HG02840 (cell line): ENCODE data around the gene DDR2.
"Not testable (repeated sequence)": the region's sequence is repeated elsewhere in the genome, so short reads cannot be mapped to it uniquely, and the experiment has no call there.

Experiments used
- ATAC-seq: cut with Tn5 transposase; IDR thresholded peaks from one replicate; pipeline ENCODE4 v1.9.1; 2021; ENCODE audit warnings: mild to moderate bottlenecking, moderate library complexity, moderate number of reproducible peaks; ENCODE audit not compliant: unreplicated experiment, low FRiP score

The DDR2 gene

GRCh38 chr1:162632217-162632666, at the start of gene DDR2:
Gene DDR2, plus strand, starts transcription at chr1:162632464. Its CDS starts 86,600 bp downstream, at chr1:162719064.
- no peak for ATAC-seq

DNA sequence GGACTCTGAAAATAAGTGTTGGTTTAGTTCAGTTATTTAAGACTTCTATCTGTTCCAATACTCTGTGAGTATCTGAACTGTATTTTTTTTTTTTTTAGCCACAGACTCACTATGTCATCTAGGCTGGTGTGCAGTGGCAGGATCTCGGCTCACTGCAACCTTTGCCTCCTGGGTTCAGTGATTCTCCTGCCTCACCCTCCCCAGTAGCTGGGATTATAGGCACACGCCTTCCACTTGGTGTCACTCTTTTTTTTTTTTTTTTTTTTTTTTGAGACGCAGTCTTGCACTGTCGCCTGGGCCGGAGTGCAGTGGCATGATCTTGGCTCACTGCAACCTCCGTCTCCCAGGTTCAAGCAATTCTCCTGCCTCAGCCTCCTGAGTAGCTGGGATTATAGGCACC, 49.4 kb upstream of the DDR2 start:
- not testable (repeated sequence) for ATAC-seq

GRCh38 chr1:162585101-162585500, 47.2 kb upstream of the DDR2 start:
- ATAC-seq: not testable (repeated sequence)

- ATAC-seq: no peak
Measured at GRCh38 chr1:162587347-162587746, 44.9 kb upstream of the DDR2 start.

- ATAC-seq: no peak
Measured at GRCh38 chr1:162587761-162588260, 44.5 kb upstream of the DDR2 start.

GRCh38 chr1:162590101-162590500, 42.2 kb upstream of the DDR2 start:
- no peak for ATAC-seq

DNA sequence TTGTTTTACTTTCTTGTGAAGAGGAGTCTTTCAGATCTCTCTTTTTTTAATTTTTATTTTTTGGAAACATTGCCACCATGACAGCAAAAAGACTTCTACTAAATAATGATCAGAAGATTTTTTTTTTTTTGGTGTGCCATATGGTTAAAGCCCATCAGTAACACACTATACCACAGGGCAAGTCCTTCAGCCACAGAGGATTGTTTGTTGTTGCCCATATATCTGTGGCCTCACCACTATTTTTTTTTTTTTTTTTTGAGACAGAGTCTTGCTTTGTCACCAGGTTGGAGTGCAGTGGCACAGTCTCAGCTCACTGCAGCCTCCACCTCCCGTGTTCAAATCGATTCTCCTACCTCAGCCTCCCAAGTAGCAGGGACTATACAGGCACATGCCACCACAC, 41.6 kb upstream of the DDR2 start:
- no peak for ATAC-seq

- ATAC-seq: no peak
Measured at GRCh38 chr1:162596514-162597170, 35.6 kb upstream of the DDR2 start.

GRCh38 chr1:162599451-162599850, 32.8 kb upstream of the DDR2 start:
- no peak for ATAC-seq

- ATAC-seq: not testable (repeated sequence)
Measured at GRCh38 chr1:162603117-162603516, 29.1 kb upstream of the DDR2 start.

DNA sequence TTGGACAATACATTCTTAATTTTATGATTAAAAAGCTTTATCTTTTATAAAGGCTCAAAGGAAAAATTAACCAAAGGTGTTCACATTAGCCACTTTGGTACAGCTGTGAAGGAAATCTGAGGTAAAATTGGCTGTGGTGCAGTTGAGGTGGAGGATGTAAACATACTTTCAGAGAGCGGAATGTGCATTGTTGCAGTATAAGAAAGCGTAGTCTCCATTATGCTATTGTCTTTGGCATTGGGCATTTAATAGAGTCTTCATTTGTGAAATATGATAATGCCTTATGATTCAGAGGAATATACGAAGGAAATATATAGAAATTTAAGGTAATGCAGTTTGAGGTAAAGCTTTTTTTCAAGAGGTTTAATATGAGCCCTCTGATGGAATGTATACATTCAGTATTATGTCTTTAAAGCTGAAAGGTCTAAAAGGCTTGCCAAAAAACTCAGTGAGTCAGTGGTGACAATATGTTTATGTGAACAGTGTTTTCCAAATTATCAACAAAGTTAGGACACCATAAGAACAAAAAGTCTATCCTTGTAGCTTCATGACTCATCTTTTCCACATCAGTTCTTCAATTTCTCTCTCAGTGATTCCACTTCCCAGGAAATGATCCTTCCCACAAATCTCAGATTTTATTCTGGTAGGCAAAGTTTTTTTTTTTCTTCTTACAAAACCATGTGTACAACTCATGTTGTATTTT, 26.9 kb upstream of the DDR2 start:
- no peak for ATAC-seq

DNA sequence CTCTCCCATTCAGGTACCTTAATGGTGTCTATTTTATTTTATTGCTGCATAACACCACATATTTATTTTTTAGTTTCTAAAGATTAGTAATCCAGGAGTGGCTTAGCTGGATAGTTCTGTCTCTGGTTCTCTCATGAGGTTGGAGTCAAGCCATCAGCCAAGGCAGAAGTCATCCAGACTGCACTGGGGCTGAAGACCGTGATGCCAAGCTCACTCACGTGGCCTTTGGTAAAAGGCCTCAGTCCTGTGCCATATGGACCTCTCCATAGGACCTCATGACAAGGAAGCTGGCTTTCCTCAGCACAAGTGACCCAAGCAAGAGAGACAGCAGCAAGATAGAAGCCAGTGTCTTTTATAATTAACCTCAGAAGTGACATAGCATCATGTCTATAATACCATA, 23.0 kb upstream of the DDR2 start:
- no peak for ATAC-seq

- ATAC-seq: no peak
Measured at GRCh38 chr1:162612606-162613400, 19.5 kb upstream of the DDR2 start.

DNA sequence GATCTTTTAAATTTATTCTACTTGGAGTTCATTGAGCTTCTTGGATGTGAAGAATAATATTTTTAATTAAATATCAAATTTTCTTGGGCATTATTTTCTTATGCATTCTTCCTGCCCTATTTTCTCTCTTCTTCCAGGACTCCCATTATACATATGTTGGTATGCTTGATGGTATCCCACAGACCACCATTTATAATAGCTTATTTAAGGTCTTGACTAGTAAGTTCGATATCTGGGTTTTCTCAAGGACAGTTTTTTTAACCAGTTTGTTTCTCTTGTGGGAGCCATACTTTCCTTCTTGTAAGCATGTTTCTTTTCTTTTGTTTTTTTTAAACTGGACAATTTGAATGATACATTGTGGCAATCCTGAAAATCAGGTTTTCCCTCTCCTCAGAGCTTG, 15.4 kb upstream of the DDR2 start:
- no peak for ATAC-seq

DNA sequence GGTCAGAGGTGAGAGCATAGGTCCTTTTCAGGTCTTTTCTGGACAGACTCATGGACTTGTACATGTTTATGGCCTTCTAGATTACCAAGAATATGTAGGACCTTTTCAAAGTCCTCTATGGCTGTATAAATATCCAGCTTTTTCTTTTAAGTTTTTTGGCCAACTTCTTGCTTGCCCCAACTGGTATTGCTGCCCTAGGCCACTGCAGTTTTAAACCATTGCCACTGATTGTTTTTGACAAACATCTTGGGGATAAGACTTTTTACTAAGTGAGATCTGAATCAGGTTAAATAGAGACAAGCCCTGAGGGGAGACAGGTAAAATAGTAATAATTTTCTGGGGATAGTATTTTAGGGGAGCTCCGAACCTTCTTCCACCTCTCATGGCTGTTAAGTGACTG, 14.8 kb upstream of the DDR2 start:
- ATAC-seq: no peak

GRCh38 chr1:162619076-162619475, 13.2 kb upstream of the DDR2 start:
- no peak for ATAC-seq

GRCh38 chr1:162621256-162621655, 11.0 kb upstream of the DDR2 start:
- no peak for ATAC-seq

DNA sequence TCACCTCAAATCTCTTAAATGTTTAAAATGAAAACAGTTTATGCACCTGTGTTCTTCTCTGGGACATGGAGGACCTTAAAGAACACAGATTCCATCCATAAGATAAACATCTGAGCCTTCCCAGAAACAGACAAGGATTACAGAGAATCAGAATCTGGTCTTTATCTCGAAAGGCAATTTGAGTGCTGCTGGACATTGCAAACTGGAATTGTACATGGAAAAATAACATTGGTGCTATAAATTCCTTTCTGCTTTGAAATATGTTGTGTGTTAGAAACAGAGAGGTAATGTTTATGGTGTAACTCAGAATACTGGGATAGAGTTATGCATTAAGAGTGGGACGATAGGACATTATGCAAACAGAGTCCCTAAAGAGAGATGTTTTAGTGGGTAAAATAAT, 6.6 kb upstream of the DDR2 start:
- ATAC-seq: no peak

- ATAC-seq: no peak
Measured at GRCh38 chr1:162626094-162626493, 6.2 kb upstream of the DDR2 start.

GRCh38 chr1:162626761-162627160, 5.5 kb upstream of the DDR2 start:
- ATAC-seq: no peak

GRCh38 chr1:162627662-162628296, 4.5 kb upstream of the DDR2 start:
- no peak for ATAC-seq
